ENCODE measurements around the gene SENP1.

Gene SENP1

GRCh38 chr12:48054955-48055821, 50.7 kb downstream of the SENP1 start:
- no peak for TF ChIP-seq SUZ12 (IDR thresholded peaks at IDR 0.05; ENCODE audit: extremely low read depth, insufficient read depth, insufficient read length)
- no peak for TF ChIP-seq YY1 (IDR thresholded peaks at IDR 0.05; ENCODE audit: insufficient read depth, insufficient read length)
- no peak for TF ChIP-seq ZNF274 (IDR thresholded peaks at IDR 0.05; ENCODE audit: low read depth, low read length)
- Histone ChIP-seq H3K9ac (ENCODE audit: insufficient read length, low read depth) (no peak overlapping the region), H3K27me3 (ENCODE audit: insufficient read depth, insufficient read length) (no peaks in the 10 kb centered on the region), H3K36me3 (ENCODE audit: insufficient read depth, insufficient read length, low read length) (peaks cover 28% of the 10 kb centered on the region), H3K9me3 (ENCODE audit: insufficient read depth, low read length) (peaks cover 14% of the 10 kb centered on the region), H3K4me1 (ENCODE audit: insufficient read depth, insufficient read length) (no peaks in the 10 kb centered on the region), H3K4me3 (ENCODE audit: insufficient read length, low read depth) (no peak overlapping the region)
- DNase-seq (ENCODE audit: low read depth, low spot score): no peak

- H3K9ac ChIP-seq (ENCODE audit: insufficient read length, low read depth): no peak overlapping the region
- H3K9me3 ChIP-seq (ENCODE audit: insufficient read depth, low read length): peaks cover 3% of the 10 kb centered on the region
- H3K4me3 ChIP-seq (ENCODE audit: insufficient read length, low read depth): no peak overlapping the region
- no peaks in the 10 kb centered on the region for H3K27me3 ChIP-seq (ENCODE audit: insufficient read depth, insufficient read length)
- H3K4me1 ChIP-seq (ENCODE audit: insufficient read depth, insufficient read length): no peaks in the 10 kb centered on the region
- H3K36me3 ChIP-seq (ENCODE audit: insufficient read depth, insufficient read length, low read length): peaks cover 25% of the 10 kb centered on the region
- TF ChIP-seq YY1 (IDR thresholded peaks at IDR 0.05; ENCODE audit: insufficient read depth, insufficient read length) (no peak), SUZ12 (IDR thresholded peaks at IDR 0.05; ENCODE audit: extremely low read depth, insufficient read depth, insufficient read length) (no peak)
- no peak for DNase-seq (ENCODE audit: low read depth, low spot score)
Observed at GRCh38 chr12:48053883-48054282, 52.0 kb downstream of the SENP1 start.

- no peak for DNase-seq (ENCODE audit: low read depth, low spot score)
Observed at GRCh38 chr12:48053122-48053521, 52.8 kb downstream of the SENP1 start.

GRCh38 chr12:48051681-48052080, 54.2 kb downstream of the SENP1 start:
- TF ChIP-seq ZNF274 (IDR thresholded peaks at IDR 0.05; ENCODE audit: low read depth, low read length): no peak
- no peak for TF ChIP-seq SUZ12 (IDR thresholded peaks at IDR 0.05; ENCODE audit: extremely low read depth, insufficient read depth, insufficient read length)
- TF ChIP-seq YY1 (IDR thresholded peaks at IDR 0.05; ENCODE audit: insufficient read depth, insufficient read length): no peak
- DNase-seq (ENCODE audit: low read depth, low spot score): no peak
- H3K4me3 ChIP-seq (ENCODE audit: insufficient read length, low read depth): no peak overlapping the region
- no peak overlapping the region for H3K9ac ChIP-seq (ENCODE audit: insufficient read length, low read depth)
- peaks cover 39% of the 10 kb centered on the region for H3K36me3 ChIP-seq (ENCODE audit: insufficient read depth, insufficient read length, low read length)
- no peaks in the 10 kb centered on the region for H3K4me1 ChIP-seq (ENCODE audit: insufficient read depth, insufficient read length)
- H3K27me3 ChIP-seq (ENCODE audit: insufficient read depth, insufficient read length): no peaks in the 10 kb centered on the region
- no peaks in the 10 kb centered on the region for H3K9me3 ChIP-seq (ENCODE audit: insufficient read depth, low read length)

More at GRCh38 chr12:48053122-48053521, 52.8 kb downstream of the SENP1 start:
- no peak for TF ChIP-seq YY1 (IDR thresholded peaks at IDR 0.05; ENCODE audit: insufficient read depth, insufficient read length)
- no peak for TF ChIP-seq SUZ12 (IDR thresholded peaks at IDR 0.05; ENCODE audit: extremely low read depth, insufficient read depth, insufficient read length)
- TF ChIP-seq ZNF274 (IDR thresholded peaks at IDR 0.05; ENCODE audit: low read depth, low read length): no peak
- no peaks in the 10 kb centered on the region for H3K4me1 ChIP-seq (ENCODE audit: insufficient read depth, insufficient read length)
- H3K36me3 ChIP-seq (ENCODE audit: insufficient read depth, insufficient read length, low read length): peaks cover 25% of the 10 kb centered on the region
- H3K9me3 ChIP-seq (ENCODE audit: insufficient read depth, low read length): no peaks in the 10 kb centered on the region
- H3K4me3 ChIP-seq (ENCODE audit: insufficient read length, low read depth): no peak overlapping the region
- no peak overlapping the region for H3K9ac ChIP-seq (ENCODE audit: insufficient read length, low read depth)
- no peaks in the 10 kb centered on the region for H3K27me3 ChIP-seq (ENCODE audit: insufficient read depth, insufficient read length)

- Histone ChIP-seq H3K4me1 (ENCODE audit: insufficient read depth, insufficient read length) (no peaks in the 10 kb centered on the region), H3K36me3 (ENCODE audit: insufficient read depth, insufficient read length, low read length) (peaks cover 51% of the 10 kb centered on the region), H3K4me3 (ENCODE audit: insufficient read length, low read depth) (no peak overlapping the region), H3K9ac (ENCODE audit: insufficient read length, low read depth) (no peak overlapping the region), H3K27me3 (ENCODE audit: insufficient read depth, insufficient read length) (no peaks in the 10 kb centered on the region), H3K9me3 (ENCODE audit: insufficient read depth, low read length) (no peaks in the 10 kb centered on the region)
- no peak for DNase-seq (ENCODE audit: low read depth, low spot score)
- no peak for TF ChIP-seq ZNF274 (IDR thresholded peaks at IDR 0.05; ENCODE audit: low read depth, low read length)
- no peak for TF ChIP-seq SUZ12 (IDR thresholded peaks at IDR 0.05; ENCODE audit: extremely low read depth, insufficient read depth, insufficient read length)
- TF ChIP-seq YY1 (IDR thresholded peaks at IDR 0.05; ENCODE audit: insufficient read depth, insufficient read length): no peak
Observed at GRCh38 chr12:48050174-48050573, 55.7 kb downstream of the SENP1 start.

- Histone ChIP-seq H3K36me3 (ENCODE audit: insufficient read depth, insufficient read length, low read length) (peaks cover 68% of the 10 kb centered on the region), H3K9me3 (ENCODE audit: insufficient read depth, low read length) (no peaks in the 10 kb centered on the region), H3K27me3 (ENCODE audit: insufficient read depth, insufficient read length) (no peaks in the 10 kb centered on the region), H3K9ac (ENCODE audit: insufficient read length, low read depth) (no peak overlapping the region), H3K4me3 (ENCODE audit: insufficient read length, low read depth) (no peak overlapping the region), H3K4me1 (ENCODE audit: insufficient read depth, insufficient read length) (no peaks in the 10 kb centered on the region)
- DNase-seq (ENCODE audit: low read depth, low spot score): no peak
- TF ChIP-seq YY1 (IDR thresholded peaks at IDR 0.05; ENCODE audit: insufficient read depth, insufficient read length): no peak
- TF ChIP-seq SUZ12 (IDR thresholded peaks at IDR 0.05; ENCODE audit: extremely low read depth, insufficient read depth, insufficient read length): no peak
- no peak for TF ChIP-seq ZNF274 (IDR thresholded peaks at IDR 0.05; ENCODE audit: low read depth, low read length)
Observed at GRCh38 chr12:48045965-48046518, 59.8 kb downstream of the SENP1 start.

- no peak overlapping the region for H3K9ac ChIP-seq (ENCODE audit: insufficient read length, low read depth)
- no peaks in the 10 kb centered on the region for H3K27me3 ChIP-seq (ENCODE audit: insufficient read depth, insufficient read length)
- H3K4me1 ChIP-seq (ENCODE audit: insufficient read depth, insufficient read length): no peaks in the 10 kb centered on the region
- no peaks in the 10 kb centered on the region for H3K9me3 ChIP-seq (ENCODE audit: insufficient read depth, low read length)
- DNase-seq (ENCODE audit: low read depth, low spot score): no peak
- no peak overlapping the region for H3K4me3 ChIP-seq (ENCODE audit: insufficient read length, low read depth)
- no peak for TF ChIP-seq YY1 (IDR thresholded peaks at IDR 0.05; ENCODE audit: insufficient read depth, insufficient read length)
- no peak for TF ChIP-seq SUZ12 (IDR thresholded peaks at IDR 0.05; ENCODE audit: extremely low read depth, insufficient read depth, insufficient read length)
- no peak for TF ChIP-seq ZNF274 (IDR thresholded peaks at IDR 0.05; ENCODE audit: low read depth, low read length)
- peaks cover 63% of the 10 kb centered on the region for H3K36me3 ChIP-seq (ENCODE audit: insufficient read depth, insufficient read length, low read length)
Observed at GRCh38 chr12:48045061-48045846, 60.6 kb downstream of the SENP1 start.

Measured in NT2/D1 (cell line).